Measurements from ENCODE around the gene TSHZ3.

Gene TSHZ3

DNA sequence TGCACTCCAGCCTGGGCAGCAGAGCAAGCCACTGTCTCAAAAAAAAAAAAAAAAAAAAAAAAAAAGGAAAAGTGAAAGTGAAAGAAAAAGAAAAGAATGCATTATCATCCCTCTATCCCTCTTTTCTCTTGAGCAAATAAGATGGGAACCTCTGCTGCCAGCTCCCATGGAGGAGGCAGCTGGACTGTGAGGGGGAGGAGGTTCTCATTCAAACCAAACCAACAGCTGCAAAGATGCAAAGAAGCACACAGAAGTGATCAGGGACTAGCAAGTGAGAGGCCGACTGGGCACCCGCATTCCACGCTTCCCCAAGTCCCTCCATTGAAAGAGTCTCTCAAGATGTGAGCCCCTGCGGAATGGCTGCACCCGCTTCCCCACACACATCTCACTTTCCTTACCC, 63.5 kb downstream of the TSHZ3 start:
- no peak for DNase-seq

DNA sequence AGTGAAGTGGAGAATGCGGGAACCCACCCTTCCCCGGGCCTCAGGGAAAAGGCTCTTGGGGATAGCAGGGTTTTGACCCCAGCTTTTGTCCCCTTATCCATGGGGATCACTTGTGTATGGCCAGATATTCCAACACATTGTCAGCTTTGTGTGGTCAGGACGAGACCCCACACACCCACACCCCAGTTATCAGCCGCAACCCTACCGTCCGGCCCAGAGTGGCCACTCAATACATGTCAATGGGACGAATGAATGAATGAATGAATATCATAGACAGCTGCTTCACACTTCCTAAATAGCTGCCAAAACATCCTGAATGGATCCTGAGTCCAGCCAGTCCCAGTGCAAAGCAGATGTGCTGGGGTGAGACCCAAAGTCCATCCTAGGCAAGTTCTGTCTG, 64.6 kb downstream of the TSHZ3 start:
- no peak for DNase-seq

DNA sequence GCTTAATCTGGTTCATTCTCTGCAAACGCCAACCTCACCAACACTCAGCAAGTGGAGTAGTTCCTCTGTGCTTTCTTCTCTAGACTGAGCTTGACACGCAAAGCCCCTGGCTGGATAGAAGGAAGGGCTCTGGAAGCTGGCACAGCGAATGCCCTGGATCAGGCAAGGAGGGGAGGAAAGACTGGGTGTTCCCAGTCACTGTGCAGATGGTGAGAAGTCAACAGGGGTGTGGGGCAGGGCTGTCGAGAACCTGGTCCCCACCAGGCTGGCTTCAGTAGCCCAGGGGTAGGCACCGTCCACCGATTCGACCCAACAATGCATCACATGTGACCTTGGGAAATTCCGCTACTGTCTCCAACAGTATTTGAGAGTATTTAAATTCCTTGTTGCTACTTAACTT, 65.5 kb downstream of the TSHZ3 start:
- DNase-seq: no peak

DNA sequence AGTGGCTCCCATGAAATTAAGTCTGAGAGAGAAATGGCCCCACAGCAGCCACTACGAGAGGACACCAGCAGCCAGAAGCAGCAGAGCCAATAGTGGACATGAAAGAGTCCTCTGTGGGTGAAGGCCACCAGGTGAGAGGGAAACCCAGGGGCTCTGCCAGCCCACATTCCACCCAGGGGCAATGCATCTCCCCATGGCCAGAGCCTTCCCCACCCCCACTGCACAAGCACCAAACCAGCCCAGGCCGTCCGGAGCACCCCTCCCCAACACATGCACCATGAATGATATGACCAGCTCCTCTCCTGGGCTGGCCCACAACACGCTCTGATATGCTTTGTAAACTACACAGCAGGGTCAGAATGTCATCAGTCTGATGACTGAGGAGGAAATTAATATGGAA, 66.9 kb downstream of the TSHZ3 start:
- DNase-seq: no peak

DNA sequence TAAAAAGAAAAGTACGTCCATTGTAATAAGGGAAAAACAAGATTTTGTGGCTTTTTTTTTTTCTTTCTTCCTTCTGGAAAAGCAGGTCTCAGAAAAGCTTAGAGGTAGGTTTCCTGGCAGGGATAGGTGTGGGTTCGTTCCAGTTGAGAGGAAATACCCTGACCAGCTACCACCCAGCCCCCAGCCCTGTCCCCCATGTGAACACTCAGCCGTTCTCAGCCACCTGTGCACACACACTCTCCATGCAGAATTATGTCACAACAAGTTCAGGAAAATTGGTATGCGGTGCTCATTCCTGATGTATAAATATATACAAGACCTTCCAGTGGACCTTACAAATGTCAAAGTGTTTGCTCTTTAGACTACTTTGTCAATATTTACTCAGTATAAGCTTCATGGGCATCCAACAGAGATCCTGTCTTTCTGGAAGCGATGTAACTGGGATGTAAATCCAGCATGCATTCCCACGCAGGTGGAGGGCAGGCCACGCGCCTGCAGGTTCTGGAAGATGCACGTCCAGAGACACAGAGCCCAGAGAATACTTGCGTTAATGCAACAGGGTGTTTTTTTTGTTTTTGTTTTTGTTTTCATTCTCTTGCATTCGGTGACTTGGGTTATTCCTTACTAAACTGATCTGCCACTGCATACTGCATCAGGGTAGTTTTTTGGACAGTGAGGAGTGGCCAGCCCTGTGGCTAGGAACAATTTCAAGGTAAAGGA, 68.8 kb downstream of the TSHZ3 start:
- DNase-seq: no peak

DNA sequence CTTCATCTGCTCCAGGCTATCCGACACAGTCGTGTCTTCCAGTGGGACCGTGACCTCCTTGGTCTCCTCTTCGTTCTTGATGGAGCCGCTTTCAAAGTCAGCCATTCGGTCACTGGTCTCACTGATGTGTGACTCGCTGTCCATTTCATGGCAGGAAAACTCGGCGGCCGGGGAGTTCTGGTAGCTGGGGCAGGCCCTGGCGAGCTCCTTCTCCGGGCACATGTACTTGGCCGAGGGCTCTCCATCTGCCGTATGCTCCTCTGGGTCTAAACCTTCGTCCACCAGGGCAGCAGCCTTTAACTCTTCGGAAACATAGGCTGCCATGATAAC, 69.8 kb downstream of the TSHZ3 start:
- DNase-seq: no peak

DNA sequence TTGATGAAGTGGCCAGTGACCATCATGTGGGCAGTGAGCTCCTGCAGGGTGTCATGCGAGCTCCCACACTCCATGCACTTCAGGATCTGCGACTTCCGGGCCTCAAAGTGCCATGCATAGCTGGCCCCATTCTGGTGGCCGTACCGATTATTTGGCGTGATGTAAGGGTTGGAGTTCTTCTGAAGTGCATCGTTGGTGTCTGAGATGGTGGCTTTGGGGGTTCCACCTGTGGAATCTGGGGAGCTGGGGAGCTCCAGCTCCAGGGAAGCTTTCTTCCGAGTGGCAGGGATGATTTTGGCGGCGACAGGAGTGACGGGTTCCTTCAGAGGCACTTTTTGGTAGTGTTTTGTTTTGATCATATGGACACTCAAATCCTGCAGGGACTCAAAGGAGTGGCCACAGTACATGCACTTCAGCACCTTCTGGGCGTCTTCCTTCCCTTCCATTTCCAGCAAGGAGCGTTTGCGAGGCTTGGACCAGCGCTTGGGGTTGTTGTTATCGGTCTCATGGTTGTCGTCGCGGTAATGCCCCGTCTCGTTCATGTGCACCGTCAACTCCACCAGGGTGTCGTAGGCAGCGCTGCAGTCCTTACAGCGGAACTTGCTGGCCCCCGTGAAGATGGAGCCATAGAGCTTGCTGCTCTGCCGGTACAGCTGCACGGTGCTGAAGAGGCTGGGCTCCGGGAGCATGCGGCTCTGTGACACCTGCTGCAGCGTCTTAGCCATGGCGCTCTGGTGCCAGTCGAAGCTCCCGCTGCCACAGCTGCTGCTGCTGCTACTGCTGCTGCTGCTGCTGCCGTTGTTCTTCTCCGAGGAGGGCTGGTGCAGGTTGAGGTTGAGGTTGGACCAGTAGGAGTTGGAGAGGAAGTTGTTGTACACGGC, 70.4 kb downstream of the TSHZ3 start:
- DNase-seq: no peak

DNA sequence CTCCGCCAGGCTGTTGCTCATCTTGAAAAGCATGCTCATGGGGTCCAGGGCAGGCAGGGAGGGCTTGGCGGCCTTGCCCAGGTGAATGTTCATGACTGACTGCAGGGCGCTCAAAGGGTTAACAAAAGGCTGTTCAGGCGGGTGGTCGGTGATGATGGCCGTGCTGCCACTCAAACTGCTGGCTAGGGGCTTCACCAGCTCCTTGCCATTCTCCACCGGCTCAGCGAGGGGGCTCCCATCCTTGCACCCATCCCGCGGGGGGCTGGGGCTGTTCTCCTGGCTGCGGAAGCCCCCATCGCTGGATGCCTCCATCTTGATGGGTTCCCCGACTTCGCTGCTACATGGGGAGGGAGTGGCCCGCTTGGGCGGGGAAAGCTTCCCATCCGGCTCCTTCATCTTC, 71.7 kb downstream of the TSHZ3 start:
- no peak for DNase-seq

DNA sequence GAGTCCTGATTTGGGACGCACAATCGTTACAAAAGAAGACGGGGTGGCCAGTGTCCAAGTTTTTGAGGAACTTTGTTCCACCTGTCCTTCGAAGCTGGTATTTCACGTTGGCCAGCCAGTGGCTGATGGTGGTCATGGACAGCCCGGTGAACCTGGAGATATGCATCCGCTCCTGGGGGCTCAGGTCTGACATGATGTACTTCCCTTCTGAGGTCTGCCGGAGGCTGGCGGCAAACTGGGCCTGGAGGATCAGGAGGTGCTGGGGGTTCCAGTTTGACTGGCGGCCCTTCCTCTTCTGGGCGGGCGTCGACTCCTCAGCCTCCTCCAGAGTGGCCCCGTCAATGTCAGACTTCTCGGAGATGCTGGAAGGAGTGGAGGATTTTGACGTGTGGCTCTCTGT, 72.4 kb downstream of the TSHZ3 start:
- DNase-seq: no peak

DNA sequence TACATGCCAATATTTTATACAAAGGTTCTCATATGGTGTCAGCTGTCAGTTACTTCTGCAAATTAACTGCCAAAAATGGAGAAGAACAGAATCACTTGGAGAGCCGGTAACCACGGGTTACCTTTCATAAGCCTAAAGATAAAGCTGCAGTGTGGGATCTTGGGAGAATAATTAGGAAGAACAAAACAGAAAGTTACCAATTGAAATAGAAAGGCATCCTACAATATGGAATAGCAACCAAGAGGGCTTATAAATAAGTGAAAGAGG, 74.2 kb downstream of the TSHZ3 start:
- DNase-seq: no peak

DNA sequence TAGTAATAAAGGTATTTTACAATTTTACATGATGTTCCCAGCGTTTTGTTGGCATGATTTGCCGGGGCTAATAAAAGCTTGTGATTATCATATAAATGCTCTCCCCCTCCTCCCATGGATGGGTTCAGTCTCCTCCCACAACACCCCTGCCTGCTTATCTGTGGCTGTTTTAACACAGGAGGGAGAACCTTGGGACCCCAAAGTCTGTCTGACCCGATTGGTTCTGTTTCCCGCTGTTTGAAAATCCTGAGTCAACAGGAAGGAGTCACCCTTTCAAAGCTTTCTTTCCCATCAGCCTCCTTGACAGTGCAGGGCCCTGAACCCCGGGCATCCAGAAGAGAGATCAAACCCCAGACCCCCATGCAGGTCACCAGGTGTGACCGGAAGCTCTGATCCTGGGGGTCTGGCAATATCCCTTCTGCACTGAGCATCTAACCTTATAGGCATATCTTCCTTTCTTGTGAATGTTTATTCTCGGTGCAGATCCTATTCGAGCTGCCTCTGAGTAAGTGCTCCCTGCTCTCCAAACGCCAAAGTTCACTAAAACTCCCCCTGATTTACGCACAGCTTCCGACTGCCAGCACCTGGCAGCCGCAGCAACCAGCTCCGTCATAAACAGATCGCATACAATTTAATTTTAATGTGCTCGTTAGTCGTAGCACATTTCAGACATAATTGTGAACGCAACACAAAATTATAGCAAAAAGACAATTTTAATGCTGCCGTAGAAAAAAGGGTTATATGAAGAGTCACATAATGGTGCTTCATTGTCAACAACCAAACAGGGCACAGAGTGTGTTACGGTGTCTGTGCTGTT, 74.8 kb downstream of the TSHZ3 start:
- DNase-seq: no peak

DNA sequence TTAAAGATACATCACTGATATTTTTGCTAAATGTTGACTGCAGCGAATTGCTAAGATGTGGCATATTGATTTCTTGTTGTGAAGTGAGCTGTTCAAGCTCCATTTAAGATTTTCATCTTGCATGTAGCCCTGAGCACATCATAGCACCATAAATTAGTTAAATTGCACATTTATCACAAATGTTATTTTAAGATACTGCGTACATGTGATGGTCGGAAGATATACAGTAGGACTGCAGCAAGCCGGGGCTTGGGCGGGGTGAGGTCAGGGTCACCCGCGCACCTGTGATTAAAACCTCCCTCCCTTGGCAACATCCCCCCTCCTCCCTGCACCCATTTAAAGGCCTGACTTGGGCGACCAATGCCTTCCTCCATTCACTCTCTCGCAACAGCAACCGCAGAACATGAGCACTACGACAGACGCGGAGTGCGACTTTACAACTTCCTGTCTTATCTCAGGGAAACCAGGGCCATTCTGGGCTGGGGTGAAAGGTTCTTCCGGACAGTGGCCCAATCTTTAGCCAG, 76.6 kb downstream of the TSHZ3 start:
- DNase-seq: no peak

DNA sequence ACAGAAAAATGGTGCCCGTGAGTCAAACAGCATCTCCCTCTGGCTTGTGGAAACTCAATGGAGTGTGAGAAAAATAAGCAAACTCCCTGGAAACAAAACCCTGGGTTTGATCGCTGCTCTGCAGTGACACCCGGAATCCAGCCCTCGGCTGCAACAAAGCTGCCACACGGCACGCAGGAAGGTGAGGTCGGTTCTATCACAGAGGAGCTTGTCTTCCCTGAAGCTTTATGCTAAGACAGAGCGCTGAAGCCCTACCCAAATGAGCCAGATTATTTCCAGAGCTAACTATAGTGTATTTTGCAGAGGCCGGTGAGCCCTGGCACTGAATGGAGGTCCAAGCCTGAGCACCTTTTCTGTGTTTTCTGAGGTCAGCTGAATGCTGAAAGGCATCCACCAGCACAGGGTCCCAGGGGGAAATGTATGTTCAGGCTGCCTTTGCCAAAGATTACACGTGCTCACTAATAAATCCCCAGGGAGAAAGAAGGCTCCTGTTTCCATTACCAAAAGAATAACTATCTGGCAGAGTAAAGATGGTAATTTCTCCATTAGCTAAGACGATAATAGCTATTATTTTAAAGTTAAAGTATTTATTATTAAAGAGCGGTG, 77.8 kb downstream of the TSHZ3 start:
- DNase-seq: no peak

DNA sequence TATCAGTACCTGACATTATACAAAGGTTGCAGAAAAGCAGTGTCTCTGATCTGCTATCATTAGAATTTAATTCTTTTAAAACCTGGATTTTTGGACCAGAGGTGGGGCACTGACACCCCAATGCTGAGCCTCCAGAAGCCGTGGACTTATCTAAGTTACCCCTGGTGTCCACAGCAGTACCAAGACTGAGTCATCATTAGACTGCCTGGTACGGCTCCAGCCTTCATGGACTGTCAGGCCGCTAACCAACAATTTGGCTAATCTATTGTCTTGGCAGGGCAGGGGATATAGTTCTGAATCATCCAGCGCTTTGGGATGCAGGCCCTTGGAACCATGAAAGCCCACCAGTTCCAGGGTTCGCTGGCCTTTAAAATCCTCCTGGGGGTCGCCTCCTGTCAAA, 78.3 kb downstream of the TSHZ3 start:
- no peak for DNase-seq

DNA sequence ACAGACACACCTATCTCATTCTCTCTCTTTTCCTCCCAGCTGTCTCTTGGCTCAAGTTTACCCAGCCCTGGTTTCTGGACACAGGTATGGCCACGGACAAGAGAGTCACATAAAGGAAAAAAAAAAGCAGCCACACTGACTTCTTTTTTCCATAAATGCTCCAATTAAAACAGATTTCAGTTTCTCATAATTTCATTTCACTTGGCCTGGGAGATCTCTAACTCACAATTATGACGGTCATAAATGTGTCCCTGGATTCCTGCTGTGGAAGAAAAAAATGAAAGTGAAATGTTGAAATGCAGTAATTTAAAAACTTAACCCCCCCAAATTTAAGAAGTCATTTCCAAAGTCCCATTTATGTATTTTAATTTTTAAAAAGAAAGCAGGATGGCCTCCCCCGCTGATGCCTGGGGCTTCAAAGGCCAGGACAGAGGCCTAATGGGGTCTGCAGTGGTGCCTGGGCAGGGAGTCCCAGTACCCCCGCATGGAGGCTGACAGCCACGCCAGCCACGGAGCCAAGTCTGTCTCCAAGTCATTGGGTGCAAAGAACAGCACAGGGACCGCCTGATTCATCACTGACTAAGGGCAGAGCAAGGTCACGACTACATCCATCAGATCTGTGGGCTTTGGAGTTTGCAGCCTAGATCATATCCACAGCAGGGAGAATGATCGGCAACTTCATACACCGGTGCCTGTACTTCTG, 79.7 kb downstream of the TSHZ3 start:
- DNase-seq: no peak

DNA sequence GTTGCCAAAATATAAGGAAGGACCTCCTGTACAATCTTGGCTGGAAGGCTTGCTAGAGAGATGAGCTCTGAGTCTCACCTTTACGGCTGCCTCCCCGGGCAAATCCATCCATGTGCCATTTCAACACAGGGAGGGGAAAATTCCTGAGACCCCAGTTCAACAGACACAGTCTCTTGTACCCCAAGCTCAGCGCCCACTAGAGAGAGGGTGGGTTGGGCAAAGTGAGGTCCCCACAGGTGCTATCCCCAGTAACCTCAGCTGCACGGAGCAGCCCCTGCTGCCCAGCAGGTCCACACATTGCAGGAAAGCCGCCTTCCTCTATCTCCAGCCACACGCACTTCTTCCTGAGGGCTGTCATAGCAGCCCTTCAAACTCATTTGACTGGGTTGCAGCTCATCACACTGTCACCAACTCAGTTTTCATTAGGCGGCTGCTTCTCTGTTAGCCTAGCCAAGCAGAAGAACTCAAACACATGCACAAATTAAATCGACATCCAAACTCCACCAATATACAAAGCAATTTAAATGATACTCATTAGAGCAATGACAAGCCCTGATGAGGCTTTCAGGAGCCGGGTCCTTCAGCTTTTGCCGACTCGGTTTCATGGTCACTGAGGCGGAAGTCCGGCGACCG, 80.4 kb downstream of the TSHZ3 start:
- no peak for DNase-seq

DNA sequence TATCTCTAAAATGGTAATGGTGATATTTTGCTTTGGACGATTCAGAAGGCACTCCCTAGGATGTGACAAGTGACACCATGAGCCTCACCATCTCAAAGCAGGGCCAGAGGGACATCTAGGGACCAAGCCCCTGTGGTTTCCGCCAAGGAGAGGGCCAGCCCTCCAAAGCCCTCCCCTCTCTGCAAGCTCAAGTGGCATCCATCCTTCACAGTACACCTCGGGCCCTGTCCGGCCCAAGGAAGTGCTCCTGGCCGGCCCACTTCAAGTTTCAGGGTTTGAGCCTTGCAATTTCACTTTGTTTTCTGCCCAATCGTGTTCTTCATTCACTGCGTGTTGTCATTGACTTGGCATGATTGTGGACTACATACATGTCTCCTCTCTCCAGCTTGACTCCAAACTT, 82.5 kb downstream of the TSHZ3 start:
- DNase-seq: no peak

DNA sequence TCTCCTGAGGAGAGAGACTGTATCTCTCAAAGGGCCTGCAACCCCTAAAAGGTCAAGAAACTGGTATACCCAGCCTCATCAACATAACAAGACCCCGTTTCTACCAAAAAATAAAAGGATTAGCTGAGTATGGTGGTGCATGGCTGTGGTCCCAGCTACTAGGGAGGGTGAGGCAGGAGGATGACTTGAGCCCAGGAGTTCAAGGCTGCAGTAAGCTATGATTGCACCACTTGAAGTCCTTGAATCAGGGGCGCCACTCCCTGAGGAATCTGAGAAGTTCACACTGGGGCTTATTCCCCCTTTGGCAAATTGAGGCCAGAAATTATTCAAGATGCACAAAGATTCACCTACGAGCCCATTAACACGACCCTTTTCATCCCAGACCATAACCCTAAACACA, 83.0 kb downstream of the TSHZ3 start:
- no peak for DNase-seq

DNA sequence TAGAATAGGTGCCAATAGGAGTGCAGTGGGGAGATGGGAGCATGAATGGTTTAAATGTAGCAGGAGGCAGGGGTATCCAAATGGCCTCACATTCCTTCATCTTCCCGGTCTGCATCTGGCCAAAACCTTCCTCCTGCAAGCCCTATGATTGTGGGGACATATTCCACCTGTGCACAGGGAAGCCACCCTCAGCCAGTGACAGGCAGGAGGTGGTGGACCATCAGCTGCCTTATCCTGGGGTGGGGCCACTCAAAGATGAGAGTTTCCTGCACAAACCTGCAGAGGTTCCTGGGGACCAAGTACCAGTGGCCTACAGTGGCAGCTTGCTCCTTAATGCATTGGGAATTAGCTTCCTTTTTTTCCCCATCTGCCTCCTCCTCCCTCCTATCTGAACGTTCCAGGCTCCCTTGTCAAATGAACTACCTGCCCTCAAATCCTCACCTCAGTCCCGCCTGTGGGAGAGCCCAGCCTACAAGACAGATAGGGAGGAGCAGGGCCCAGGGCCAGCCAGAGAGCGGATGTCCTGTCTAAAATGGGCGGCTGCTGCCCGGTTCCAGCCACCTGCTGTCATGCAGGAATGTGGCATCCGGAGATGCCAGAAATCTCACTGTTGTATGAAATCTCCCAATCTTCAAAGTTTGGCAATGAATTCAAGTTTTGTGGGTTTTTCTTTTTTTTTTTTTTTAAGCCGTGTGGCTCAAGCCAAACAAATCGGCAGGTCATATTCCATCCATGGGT, 85.0 kb downstream of the TSHZ3 start:
- DNase-seq: no peak

DNA sequence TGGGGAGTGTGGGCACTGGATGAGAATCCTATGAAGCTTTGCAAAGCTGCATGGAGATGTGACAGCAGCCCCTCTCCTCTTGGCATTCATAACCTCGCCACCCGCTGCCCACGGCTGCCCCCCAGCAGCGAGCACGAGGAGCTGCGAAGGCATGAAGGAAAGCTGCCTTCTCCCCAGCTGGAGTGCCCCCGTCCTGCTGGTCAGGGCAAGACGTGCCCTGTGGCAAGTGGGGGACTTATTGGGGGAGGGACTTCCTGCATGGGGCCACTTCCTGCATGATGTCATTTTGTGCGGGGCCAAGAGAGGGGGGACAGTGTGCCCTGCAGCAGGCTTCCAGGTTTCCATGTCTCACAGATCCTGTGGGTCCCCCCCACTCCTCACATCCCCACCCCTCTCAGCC, 85.9 kb downstream of the TSHZ3 start:
- no peak for DNase-seq

DNA sequence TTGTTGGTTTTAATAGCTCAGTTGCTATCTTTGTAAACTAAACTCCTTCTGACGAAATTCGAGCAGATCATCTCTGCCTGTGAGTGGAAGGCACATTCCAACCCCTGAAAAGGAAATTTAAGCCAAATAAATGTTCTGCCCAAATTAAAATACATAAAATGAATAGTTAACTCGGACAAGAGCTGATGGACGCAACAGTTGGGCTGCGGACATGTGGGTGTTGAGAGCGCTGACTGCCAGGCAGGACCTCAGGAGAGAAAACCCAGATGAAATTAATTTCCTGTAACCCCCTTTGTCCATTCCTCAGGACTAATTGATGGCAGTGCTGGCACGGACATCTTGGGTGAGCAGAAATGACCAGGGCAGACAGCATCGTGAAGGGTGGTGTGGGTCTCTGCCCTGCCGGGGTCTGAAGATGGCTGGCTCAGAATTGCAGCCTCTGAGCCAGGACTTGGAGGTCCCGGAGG, 86.5 kb downstream of the TSHZ3 start:
- DNase-seq: no peak
